ENCODE measurements around the gene VRK3.

DNA sequence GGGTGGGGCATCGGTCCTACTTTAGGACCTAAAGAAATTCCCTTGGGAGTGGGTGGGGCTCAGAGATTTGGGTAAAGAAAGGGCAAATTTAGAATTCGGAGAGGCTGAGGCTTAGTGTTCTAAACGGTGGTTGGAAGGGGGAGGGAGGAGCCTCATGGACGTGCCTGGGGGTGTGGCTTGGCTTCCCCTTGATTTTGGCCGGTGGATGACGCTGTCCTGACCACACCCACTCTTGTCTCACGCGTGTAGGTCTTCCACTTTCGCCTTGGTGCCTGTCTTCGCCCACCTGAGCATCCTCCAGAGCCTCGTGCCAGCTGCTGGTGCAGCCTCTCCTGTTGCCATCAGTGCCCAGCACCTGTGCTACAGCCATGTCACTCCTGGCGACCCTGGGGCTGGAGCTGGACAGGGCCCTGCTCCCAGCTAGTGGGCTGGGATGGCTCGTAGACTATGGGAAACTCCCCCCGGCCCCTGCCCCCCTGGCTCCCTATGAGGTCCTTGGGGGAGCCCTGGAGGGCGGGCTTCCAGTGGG is 94.6 kb downstream of the VRK3 start:
- TF ChIP-seq, protein P1, sequence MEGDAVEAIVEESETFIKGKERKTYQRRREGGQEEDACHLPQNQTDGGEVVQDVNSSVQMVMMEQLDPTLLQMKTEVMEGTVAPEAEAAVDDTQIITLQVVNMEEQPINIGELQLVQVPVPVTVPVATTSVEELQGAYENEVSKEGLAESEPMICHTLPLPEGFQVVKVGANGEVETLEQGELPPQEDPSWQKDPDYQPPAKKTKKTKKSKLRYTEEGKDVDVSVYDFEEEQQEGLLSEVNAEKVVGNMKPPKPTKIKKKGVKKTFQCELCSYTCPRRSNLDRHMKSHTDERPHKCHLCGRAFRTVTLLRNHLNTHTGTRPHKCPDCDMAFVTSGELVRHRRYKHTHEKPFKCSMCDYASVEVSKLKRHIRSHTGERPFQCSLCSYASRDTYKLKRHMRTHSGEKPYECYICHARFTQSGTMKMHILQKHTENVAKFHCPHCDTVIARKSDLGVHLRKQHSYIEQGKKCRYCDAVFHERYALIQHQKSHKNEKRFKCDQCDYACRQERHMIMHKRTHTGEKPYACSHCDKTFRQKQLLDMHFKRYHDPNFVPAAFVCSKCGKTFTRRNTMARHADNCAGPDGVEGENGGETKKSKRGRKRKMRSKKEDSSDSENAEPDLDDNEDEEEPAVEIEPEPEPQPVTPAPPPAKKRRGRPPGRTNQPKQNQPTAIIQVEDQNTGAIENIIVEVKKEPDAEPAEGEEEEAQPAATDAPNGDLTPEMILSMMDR (IDR thresholded peaks at IDR 0.05) = no peak
- TF ChIP-seq POLR2A (IDR thresholded peaks at IDR 0.05) = no peak

All from testis (tissue), 2 donors.